ENCODE data around the gene MYO1D.
"Not testable (repeated sequence)": the region's sequence is repeated elsewhere in the genome, so short reads cannot be mapped to it uniquely, and the experiment has no call there.

MYO1D gene

GRCh38 chr17:32720671-32721070 lies 156.3 kb downstream of the MYO1D start:
- no peak for DNase-seq

GRCh38 chr17:32719689-32720088 lies 157.2 kb downstream of the MYO1D start:
- DNase-seq, result no peak

GRCh38 chr17:32714922-32715321 lies 162.0 kb downstream of the MYO1D start:
- not testable (repeated sequence) for DNase-seq

GRCh38 chr17:32714206-32714605 lies 162.7 kb downstream of the MYO1D start:
- DNase-seq, result not testable (repeated sequence)

- DNase-seq, result no peak
Observed at GRCh38 chr17:32713081-32713480, 163.8 kb downstream of the MYO1D start.

- DNase-seq, result no peak
Observed at GRCh38 chr17:32709562-32709961, 167.4 kb downstream of the MYO1D start.

GRCh38 chr17:32701871-32702270 lies 175.1 kb downstream of the MYO1D start:
- no peak for DNase-seq

GRCh38 chr17:32699247-32699646 lies 177.7 kb downstream of the MYO1D start:
- no peak for DNase-seq

GRCh38 chr17:32697728-32698625 lies 178.9 kb downstream of the MYO1D start:
- no peak for DNase-seq

GRCh38 chr17:32696426-32696825 lies 180.5 kb downstream of the MYO1D start:
- DNase-seq, result no peak

GRCh38 chr17:32695864-32696263 lies 181.1 kb downstream of the MYO1D start:
- DNase-seq, result no peak

GRCh38 chr17:32693194-32693897 lies 183.6 kb downstream of the MYO1D start:
- no peak for DNase-seq

GRCh38 chr17:32692179-32692578 lies 184.7 kb downstream of the MYO1D start:
- no peak for DNase-seq

GRCh38 chr17:32689348-32689747 lies 187.6 kb downstream of the MYO1D start:
- no peak for DNase-seq

GRCh38 chr17:32688221-32688620 lies 188.7 kb downstream of the MYO1D start:
- DNase-seq, result no peak

GRCh38 chr17:32684087-32684958 lies 192.6 kb downstream of the MYO1D start:
- no peak for DNase-seq

GRCh38 chr17:32673964-32674363 lies 203.0 kb downstream of the MYO1D start:
- no peak for DNase-seq

GRCh38 chr17:32672711-32673110 lies 204.2 kb downstream of the MYO1D start:
- DNase-seq, result no peak

GRCh38 chr17:32671896-32672295 lies 205.0 kb downstream of the MYO1D start:
- DNase-seq, result no peak

GRCh38 chr17:32664936-32665583 lies 211.9 kb downstream of the MYO1D start:
- DNase-seq, result no peak

- DNase-seq, result no peak
Observed at GRCh38 chr17:32660496-32660985, 216.4 kb downstream of the MYO1D start.

GRCh38 chr17:32659419-32659842 lies 217.5 kb downstream of the MYO1D start:
- DNase-seq, result peak; percentile 48
